ENCODE measurements around the gene YIPF5. TPM values are rescaled to one million over a fixed set of nuclear protein-coding genes. Genes with fewer than 3 reads are reported as not detected.
A peak's percentile ranks its signal among the peaks of the same experiment; 100 is the strongest.

Gene YIPF5
- total RNA-seq, 4 donors from 2014 or later: 29.4 to 49.7 (median 37.8) TPM

DNA sequence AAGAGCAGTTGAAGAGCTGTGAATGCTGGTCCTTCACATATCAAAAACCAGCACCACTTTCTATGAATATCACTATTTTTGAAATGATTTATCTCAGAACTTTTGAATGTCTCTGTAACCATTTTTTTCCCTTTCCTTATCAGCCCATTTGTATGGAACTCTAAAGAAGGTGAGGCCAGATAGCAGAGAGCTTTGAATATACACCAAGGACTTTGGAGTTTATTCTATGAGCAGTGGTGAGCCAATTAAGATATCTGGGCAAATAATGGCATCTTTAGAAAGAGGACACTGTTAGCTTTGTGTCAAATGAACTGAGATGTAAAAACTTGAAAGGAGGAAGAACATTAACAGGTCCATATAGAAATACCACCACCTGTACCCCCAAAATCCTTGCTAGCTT lies 22.2 kb upstream of the YIPF5 start:
- no peaks in the 10 kb centered on the region for H3K36me3 ChIP-seq
- no peaks in the 10 kb centered on the region for H3K9me3 ChIP-seq
- peaks cover 0 to 22% (median 3%) of the 10 kb centered on the region in 3 donors for H3K4me1 ChIP-seq
- peaks cover 0 to 27% (median 0%) of the 10 kb centered on the region in 4 donors for H3K27me3 ChIP-seq
- DNase-seq: no peak
- no peak overlapping the region for H3K4me3 ChIP-seq
- intact Hi-C loops (cut with DNase I): no loop called here
- H3K27ac ChIP-seq: no peak overlapping the region
- no peak for TF ChIP-seq POLR2A (IDR thresholded peaks at IDR 0.05)
- no peak for TF ChIP-seq CTCF (IDR thresholded peaks at IDR 0.05)

GRCh38 chr5:144191998-144192397 lies 21.5 kb upstream of the YIPF5 start:
- intact Hi-C loops (cut with DNase I): no loop called here
- Histone ChIP-seq H3K9me3 (no peaks in the 10 kb centered on the region), H3K4me1 (peaks cover 0 to 28% (median 5%) of the 10 kb centered on the region in 3 donors), H3K27me3 (peaks cover 0 to 27% (median 0%) of the 10 kb centered on the region in 4 donors), H3K27ac (no peak overlapping the region), H3K36me3 (no peaks in the 10 kb centered on the region), H3K4me3 (peak overlapping the region in 1 of 4 donors; percentile 44)
- TF ChIP-seq POLR2A (IDR thresholded peaks at IDR 0.05) (no peak), CTCF (IDR thresholded peaks at IDR 0.05) (peak in 5 of 6 experiments; percentile 23 to 42 (median 29))
- DNase-seq: no peak
- 18 to 32% methylated on average over 3 of the region's 3 CpGs for WGBS, 2 donors

GRCh38 chr5:144191531-144191930 lies 21.1 kb upstream of the YIPF5 start:
- no peak for DNase-seq
- intact Hi-C loops (cut with DNase I): no loop called here
- no peaks in the 10 kb centered on the region for H3K36me3 ChIP-seq
- 61 to 84% methylated on average over 3 of the region's 3 CpGs for WGBS, 2 donors
- H3K4me3 ChIP-seq: peak overlapping the region in 1 of 4 donors; percentile 44
- H3K4me1 ChIP-seq: peaks cover 0 to 28% (median 5%) of the 10 kb centered on the region in 3 donors
- peaks cover 0 to 23% (median 0%) of the 10 kb centered on the region in 4 donors for H3K27me3 ChIP-seq
- no peak overlapping the region for H3K27ac ChIP-seq
- H3K9me3 ChIP-seq: no peaks in the 10 kb centered on the region
- no peak for TF ChIP-seq CTCF (IDR thresholded peaks at IDR 0.05)
- TF ChIP-seq POLR2A (IDR thresholded peaks at IDR 0.05): no peak

GRCh38 chr5:144189800-144190429 lies 19.5 kb upstream of the YIPF5 start:
- Histone ChIP-seq H3K9me3 (no peaks in the 10 kb centered on the region), H3K36me3 (no peaks in the 10 kb centered on the region), H3K27me3 (peaks cover 0 to 16% (median 0%) of the 10 kb centered on the region in 4 donors), H3K27ac (peak overlapping the region in 1 of 4 donors; percentile 36), H3K4me1 (peaks cover 0 to 28% (median 5%) of the 10 kb centered on the region in 3 donors), H3K4me3 (no peak overlapping the region)
- DNase-seq: no peak
- TF ChIP-seq CTCF (IDR thresholded peaks at IDR 0.05) (no peak), POLR2A (IDR thresholded peaks at IDR 0.05) (no peak)
- WGBS, 2 donors: 41 to 56% methylated on average over 10 of the region's 10 CpGs
- intact Hi-C loops (cut with DNase I): no loop called here

DNA sequence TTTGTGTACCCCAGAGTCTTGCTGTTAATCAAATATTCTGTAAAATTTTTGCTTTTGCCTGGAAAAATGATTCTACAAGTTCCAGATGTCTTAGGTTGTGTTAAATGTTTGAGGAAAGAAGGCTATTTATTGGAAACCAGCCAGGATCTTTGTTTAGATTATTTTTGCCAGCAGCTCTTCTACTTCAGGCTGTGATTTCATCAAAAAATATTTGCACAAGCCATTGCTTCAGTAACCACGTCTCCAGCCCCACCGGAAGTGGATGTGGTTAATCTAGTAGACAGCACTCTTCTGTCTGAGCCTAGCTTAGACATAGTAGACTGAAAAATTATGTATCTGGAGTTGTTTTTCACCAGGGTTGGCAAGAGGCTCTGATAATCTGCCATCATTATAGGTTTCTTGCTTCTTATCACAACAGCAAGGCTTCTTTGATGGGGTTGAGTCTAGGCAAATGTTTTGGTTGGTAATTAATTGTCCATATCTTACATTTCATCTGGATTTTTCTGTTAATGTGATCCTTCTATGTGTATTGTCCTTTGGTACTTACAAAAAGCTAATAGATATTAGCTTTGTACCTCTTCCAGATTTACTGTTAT lies 17.3 kb upstream of the YIPF5 start:
- intact Hi-C loops (cut with DNase I): no loop called here
- H3K27ac ChIP-seq: peak overlapping the region in 3 of 4 donors; percentile 31 to 54 (median 37)
- H3K36me3 ChIP-seq: no peaks in the 10 kb centered on the region
- no peak overlapping the region for H3K4me3 ChIP-seq
- peak; percentile 24 for DNase-seq
- H3K9me3 ChIP-seq: no peaks in the 10 kb centered on the region
- no peaks in the 10 kb centered on the region for H3K27me3 ChIP-seq
- H3K4me1 ChIP-seq: peaks cover 0 to 28% (median 5%) of the 10 kb centered on the region in 3 donors
- TF ChIP-seq POLR2A (IDR thresholded peaks at IDR 0.05) (no peak), CTCF (IDR thresholded peaks at IDR 0.05) (no peak)
- WGBS, 2 donors: 3 to 5% methylated on average over 2 of the region's 2 CpGs
